ENCODE results near the gene CRLF1. TPM values are rescaled to one million over a fixed set of nuclear protein-coding genes. Genes with fewer than 3 reads are reported as not detected.

The CRLF1 gene
- total RNA-seq = 0.26 and 0.64 TPM in 2 replicates

- DNase-seq (ENCODE audit: low read depth) (no peak), FAIRE-seq (no peak)
- no peaks in the 10 kb centered on the region for H3K36me3 ChIP-seq (ENCODE audit: control insufficient read depth, insufficient read depth, low read length)
- peaks cover 32% of the 10 kb centered on the region for H3K27me3 ChIP-seq (ENCODE audit: control insufficient read depth, insufficient read depth, low read length)
- no peak for TF ChIP-seq CTCF (IDR thresholded peaks at IDR 0.05; ENCODE audit: insufficient read depth, low read length, severe bottlenecking)
- H3K4me3 ChIP-seq (ENCODE audit: low read depth, low read length) = peak within 1 kb of the TSS; percentile 16
Observed at GRCh38 chr19:18606281-18607225, at the start of gene CRLF1. Gene CRLF1, minus strand, starts transcription at chr19:18606799. Its CDS starts 143 bp downstream, at chr19:18606656.

GRCh38 chr19:18655173-18655844, 48.7 kb upstream of the CRLF1 start:
- DNase-seq (ENCODE audit: low read depth) = no peak
- H3K36me3 ChIP-seq (ENCODE audit: control insufficient read depth, insufficient read depth, low read length) = no peaks in the 10 kb centered on the region

GRCh38 chr19:18654469-18654868, 47.9 kb upstream of the CRLF1 start:
- peaks cover 8% of the 10 kb centered on the region for H3K27me3 ChIP-seq (ENCODE audit: control insufficient read depth, insufficient read depth, low read length)
- H3K36me3 ChIP-seq (ENCODE audit: control insufficient read depth, insufficient read depth, low read length) = no peaks in the 10 kb centered on the region
- no peak overlapping the region for H3K4me3 ChIP-seq (ENCODE audit: low read depth, low read length)
- DNase-seq (ENCODE audit: low read depth) = no peak
- FAIRE-seq = no peak
- no peak for TF ChIP-seq CTCF (IDR thresholded peaks at IDR 0.05; ENCODE audit: insufficient read depth, low read length, severe bottlenecking)

More at GRCh38 chr19:18655173-18655844, 48.7 kb upstream of the CRLF1 start:
- peaks cover 8% of the 10 kb centered on the region for H3K27me3 ChIP-seq (ENCODE audit: control insufficient read depth, insufficient read depth, low read length)
- no peak for TF ChIP-seq CTCF (IDR thresholded peaks at IDR 0.05; ENCODE audit: insufficient read depth, low read length, severe bottlenecking)
- H3K4me3 ChIP-seq (ENCODE audit: low read depth, low read length) = no peak overlapping the region
- FAIRE-seq = no peak

- no peak overlapping the region for H3K4me3 ChIP-seq (ENCODE audit: low read depth, low read length)
- DNase-seq (ENCODE audit: low read depth) (no peak), FAIRE-seq (no peak)
- TF ChIP-seq CTCF (IDR thresholded peaks at IDR 0.05; ENCODE audit: insufficient read depth, low read length, severe bottlenecking) = no peak
- H3K36me3 ChIP-seq (ENCODE audit: control insufficient read depth, insufficient read depth, low read length) = no peaks in the 10 kb centered on the region
- H3K27me3 ChIP-seq (ENCODE audit: control insufficient read depth, insufficient read depth, low read length) = peaks cover 8% of the 10 kb centered on the region
Observed at GRCh38 chr19:18653853-18654252, 47.3 kb upstream of the CRLF1 start.

GRCh38 chr19:18651733-18652132, 45.1 kb upstream of the CRLF1 start:
- Histone ChIP-seq H3K27me3 (ENCODE audit: control insufficient read depth, insufficient read depth, low read length) (peaks cover under 1% of the 10 kb centered on the region), H3K36me3 (ENCODE audit: control insufficient read depth, insufficient read depth, low read length) (no peaks in the 10 kb centered on the region), H3K4me3 (ENCODE audit: low read depth, low read length) (no peak overlapping the region)
- TF ChIP-seq CTCF (IDR thresholded peaks at IDR 0.05; ENCODE audit: insufficient read depth, low read length, severe bottlenecking) = no peak
- DNase-seq (ENCODE audit: low read depth) = peak; percentile 42
- no peak for FAIRE-seq

All from bronchial epithelial cell (primary cell).